Smooth muscle cell (in vitro differentiated cells): ENCODE data around the gene CUTA. TPM values are rescaled to one million over a fixed set of nuclear protein-coding genes. Genes with fewer than 3 reads are reported as not detected.

Experiments used
- DNase-seq: peaks from one replicate; lab custom pipeline; 2025; ENCODE audit not compliant: unreplicated experiment; lab: John Stamatoyannopoulos, UW
- H2AFZ ChIP-seq: fragments of 200-600 bp; sonication (generic); 2 replicates; pipeline ENCODE4 v1.6.0; 2016; ENCODE audit warnings: antibody characterized with exemption, low read depth, mild to moderate bottlenecking
- H3F3A ChIP-seq: fragments of 200-600 bp; sonication (generic); 2 replicates; pipeline ENCODE4 v1.6.0; 2017; ENCODE audit warnings: antibody characterized with exemption, low read depth
- H3K27ac ChIP-seq: fragments of 200-600 bp; sonication (generic); 2 replicates; pipeline ENCODE4 v1.5.1; 2016; ENCODE audit warnings: low read depth, mild to moderate bottlenecking
- H3K27me3 ChIP-seq: fragments of 200-600 bp; sonication (generic); 2 replicates; pipeline ENCODE4 v1.6.1; 2016; ENCODE audit warnings: low read depth, mild to moderate bottlenecking
- H3K36me3 ChIP-seq: fragments of 200-600 bp; sonication (generic); 2 replicates; pipeline ENCODE4 v1.5.1; 2016; ENCODE audit warnings: low read depth
- H3K4me1 ChIP-seq: fragments of 200-600 bp; sonication (generic); 2 replicates; pipeline ENCODE4 v1.5.1; 2016; ENCODE audit warnings: low read depth
- H3K4me2 ChIP-seq: fragments of 200-600 bp; sonication (generic); 2 replicates; pipeline ENCODE4 v1.6.0; 2016; ENCODE audit warnings: mild to moderate bottlenecking
- H3K4me3 ChIP-seq: fragments of 200-600 bp; sonication (generic); 2 replicates; pipeline ENCODE4 v1.5.1; 2016; ENCODE audit warnings: mild to moderate bottlenecking
- H3K79me2 ChIP-seq: fragments of 200-600 bp; sonication (generic); 2 replicates; pipeline ENCODE4 v1.6.0; 2016; ENCODE audit warnings: low read depth, mild to moderate bottlenecking
- H3K9ac ChIP-seq: fragments of 200-600 bp; sonication (generic); 2 replicates; pipeline ENCODE4 v1.6.0; 2016; ENCODE audit warnings: low read depth
- H3K9me3 ChIP-seq: fragments of 200-600 bp; sonication (generic); replicated peaks from 2 replicates; pipeline ENCODE4 v1.5.1; 2016; ENCODE audit warnings: low read depth
- H4K20me1 ChIP-seq: fragments of 200-600 bp; sonication (generic); 2 replicates; pipeline ENCODE4 v1.6.0; 2016; ENCODE audit warnings: low read depth
- CTCF ChIP-seq: fragments of 200-600 bp; sonication (generic); IDR thresholded peaks from 2 replicates; pipeline ENCODE4 v1.5.1; 2017; ENCODE audit warnings: borderline replicate concordance, mild to moderate bottlenecking, antibody characterized with exemption; ENCODE audit not compliant: insufficient read depth, poor library complexity, severe bottlenecking
- WGBS: methylation state at CpG from one replicate; pipeline ENCODE4 v1.1.7; 2016; ENCODE audit warnings: low lambda C conversion rate; 5-methylcytosine and 5-hydroxymethylcytosine counted together
- polyA plus RNA-seq: library from polyadenylated mRNA; unstranded; fragments of >200 nt; fragmentation: Nextera tagmentation; extraction: Ambion mirVana; gene quantifications from 2 replicates; pipeline ENCODE4 v1.2.1, GENCODE V29; 2016
- total RNA-seq: library from RNA; depleted of rRNA; stranded (reverse); fragments of >200 nt; gene quantifications from 2 replicates; pipeline ENCODE4 v1.2.3, GENCODE V29; 2014

CUTA gene
- total and polyA plus RNA-seq, 2 experiments from 2014 or later: 173 to 289 TPM

DNA sequence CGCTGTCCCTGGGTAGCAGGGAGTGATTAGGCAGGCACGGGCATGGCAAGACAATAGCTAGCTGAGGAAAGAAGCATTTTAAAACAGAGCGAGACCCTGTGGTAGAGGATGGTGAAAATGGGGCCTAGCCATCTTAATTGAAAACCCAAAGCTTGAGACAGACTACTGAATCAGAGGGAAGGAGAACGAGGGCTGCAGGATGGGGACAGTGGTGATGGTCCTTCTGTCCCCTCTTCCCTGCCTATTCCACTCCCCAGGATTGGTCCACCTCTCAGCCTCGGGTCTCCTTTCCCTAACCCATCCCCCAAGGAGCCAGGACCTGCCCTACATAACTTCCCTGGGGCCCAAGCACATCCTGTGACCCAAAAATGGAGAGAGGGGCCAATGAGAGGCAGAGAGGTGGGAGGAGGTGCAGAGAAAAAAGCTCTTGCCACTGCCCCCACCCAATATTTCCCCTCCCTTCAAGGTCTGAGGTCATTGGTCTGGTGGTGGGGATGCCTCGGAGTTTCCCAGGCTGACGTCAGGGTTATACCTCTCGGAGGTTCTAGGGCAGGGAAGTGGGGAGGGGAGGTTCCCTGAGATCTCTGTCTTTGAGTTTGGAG is 884 bp upstream of the CUTA start:
- H3K79me2 ChIP-seq: peaks cover 47% of the 10 kb centered on the region
- H3K9ac ChIP-seq: peak overlapping the region; percentile 96
- TF ChIP-seq CTCF: no peak
- no peaks in the 10 kb centered on the region for H3K36me3 ChIP-seq
- peaks cover 37% of the 10 kb centered on the region for H3K4me1 ChIP-seq
- peak overlapping the region; percentile 88 for H3K4me2 ChIP-seq
- WGBS: 13% methylated on average over 8 of the region's 8 CpGs
- H3K27me3 ChIP-seq: no peaks in the 10 kb centered on the region
- peak overlapping the region; percentile 99 for H3K27ac ChIP-seq
- H3K9me3 ChIP-seq: no peaks in the 10 kb centered on the region
- peaks cover 8% of the 10 kb centered on the region for H4K20me1 ChIP-seq
- peak overlapping the region; percentile 49 for H3K4me3 ChIP-seq
- DNase-seq: no peak
- H3F3A ChIP-seq: peaks cover 8% of the 10 kb centered on the region
- H2AFZ ChIP-seq: no peak overlapping the region

- Histone ChIP-seq H3F3A (peaks cover 7% of the 10 kb centered on the region), H3K4me1 (peaks cover 37% of the 10 kb centered on the region), H2AFZ (peak overlapping the region; percentile 11), H3K36me3 (no peaks in the 10 kb centered on the region), H3K4me2 (peak overlapping the region; percentile 98), H3K4me3 (peak overlapping the region; percentile 65), H4K20me1 (peaks cover 8% of the 10 kb centered on the region), H3K27ac (peak overlapping the region; percentile 99), H3K9me3 (no peaks in the 10 kb centered on the region), H3K27me3 (no peaks in the 10 kb centered on the region), H3K9ac (peak overlapping the region; percentile 96), H3K79me2 (peaks cover 42% of the 10 kb centered on the region)
- TF ChIP-seq CTCF: no peak
- WGBS: under 1% methylated on average over 25 of the region's 25 CpGs
- DNase-seq: no peak
Measured at GRCh38 chr6:33417128-33417902, 592 bp downstream of the CUTA start.

GRCh38 chr6:33416386-33417127 is 1.4 kb downstream of the CUTA start:
- H3K79me2 ChIP-seq: peaks cover 42% of the 10 kb centered on the region
- H4K20me1 ChIP-seq: peaks cover 10% of the 10 kb centered on the region
- H2AFZ ChIP-seq: no peak overlapping the region
- H3K4me1 ChIP-seq: peaks cover 37% of the 10 kb centered on the region
- peak overlapping the region; percentile 99 for H3K27ac ChIP-seq
- no peaks in the 10 kb centered on the region for H3K27me3 ChIP-seq
- H3K36me3 ChIP-seq: no peaks in the 10 kb centered on the region
- H3F3A ChIP-seq: peaks cover 7% of the 10 kb centered on the region
- H3K4me2 ChIP-seq: peak overlapping the region; percentile 98
- no peak for DNase-seq
- H3K4me3 ChIP-seq: peak overlapping the region; percentile 65
- TF ChIP-seq CTCF: no peak
- H3K9ac ChIP-seq: peak overlapping the region; percentile 96
- 60% methylated on average over 12 of the region's 12 CpGs for WGBS
- H3K9me3 ChIP-seq: no peaks in the 10 kb centered on the region
